ENCODE measurements around the gene POU2F2.
"Not testable (repeated sequence)": the region's sequence is repeated elsewhere in the genome, so short reads cannot be mapped to it uniquely, and the experiment has no call there.

The POU2F2 gene

DNA sequence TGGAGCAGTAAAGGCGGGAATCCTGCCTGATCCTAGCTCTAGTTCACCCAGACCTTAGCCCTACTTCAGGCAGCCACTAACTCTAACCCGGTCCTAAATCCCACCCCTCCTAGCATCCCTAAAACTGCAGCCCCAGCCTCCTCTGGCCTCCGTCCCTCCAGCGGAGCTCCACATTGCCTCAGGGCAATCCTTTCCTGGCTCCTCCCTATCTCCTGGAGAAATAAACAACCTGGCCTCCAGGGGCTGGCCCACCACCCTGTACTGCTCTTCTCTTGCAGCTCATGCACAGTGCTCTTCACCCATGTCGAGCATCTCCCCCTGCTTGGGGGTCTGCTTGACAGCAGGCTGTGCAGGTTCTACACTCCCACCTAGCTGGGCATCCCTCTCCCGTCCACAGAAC lies 6.7 kb downstream of the POU2F2 start:
- DNase-seq (ENCODE audit: low read depth) = no peak

DNA sequence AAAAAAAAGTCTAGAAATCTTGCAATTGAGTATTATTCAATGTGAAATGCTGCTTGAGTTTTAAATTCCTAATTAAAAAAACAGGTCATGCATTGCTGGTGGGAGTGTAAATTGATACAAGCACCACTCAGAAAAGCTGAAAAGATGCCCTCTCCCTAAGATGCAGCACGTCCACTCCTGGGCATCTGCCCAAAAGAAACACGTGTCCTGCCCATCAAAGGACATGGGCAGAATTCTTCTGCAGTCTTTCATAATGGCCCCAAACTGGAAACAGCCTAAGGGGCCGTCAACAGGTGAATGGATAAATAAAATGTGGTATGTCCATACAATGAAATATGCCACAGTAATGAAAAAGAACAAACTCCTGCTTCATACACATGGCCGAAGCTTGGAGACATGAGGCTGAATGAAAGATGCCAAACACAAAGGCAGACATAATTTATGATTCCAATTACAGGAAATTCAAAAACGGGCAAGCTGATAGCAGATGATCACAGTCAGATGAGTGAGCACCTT lies 7.8 kb downstream of the POU2F2 start:
- no peak for DNase-seq (ENCODE audit: low read depth)

DNA sequence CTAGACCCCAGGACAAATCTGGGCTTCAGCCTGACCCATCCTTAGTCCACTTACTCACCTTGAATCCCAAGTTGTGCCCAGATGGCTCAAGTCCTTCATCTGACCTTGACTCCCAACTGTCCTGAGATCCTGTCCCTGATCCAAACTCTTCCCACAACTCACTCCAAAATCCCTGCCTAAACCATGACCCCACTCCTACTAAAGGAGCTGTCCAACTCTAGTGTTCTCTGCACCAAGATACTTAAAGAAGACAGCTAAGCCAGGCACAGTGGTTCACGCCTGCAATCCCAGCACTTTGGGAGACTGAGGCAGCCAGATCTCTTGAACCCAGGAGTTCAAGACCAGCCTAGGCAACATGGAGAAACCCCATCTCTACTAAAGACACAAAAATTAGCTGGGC lies 8.5 kb downstream of the POU2F2 start:
- DNase-seq (ENCODE audit: low read depth) = no peak

DNA sequence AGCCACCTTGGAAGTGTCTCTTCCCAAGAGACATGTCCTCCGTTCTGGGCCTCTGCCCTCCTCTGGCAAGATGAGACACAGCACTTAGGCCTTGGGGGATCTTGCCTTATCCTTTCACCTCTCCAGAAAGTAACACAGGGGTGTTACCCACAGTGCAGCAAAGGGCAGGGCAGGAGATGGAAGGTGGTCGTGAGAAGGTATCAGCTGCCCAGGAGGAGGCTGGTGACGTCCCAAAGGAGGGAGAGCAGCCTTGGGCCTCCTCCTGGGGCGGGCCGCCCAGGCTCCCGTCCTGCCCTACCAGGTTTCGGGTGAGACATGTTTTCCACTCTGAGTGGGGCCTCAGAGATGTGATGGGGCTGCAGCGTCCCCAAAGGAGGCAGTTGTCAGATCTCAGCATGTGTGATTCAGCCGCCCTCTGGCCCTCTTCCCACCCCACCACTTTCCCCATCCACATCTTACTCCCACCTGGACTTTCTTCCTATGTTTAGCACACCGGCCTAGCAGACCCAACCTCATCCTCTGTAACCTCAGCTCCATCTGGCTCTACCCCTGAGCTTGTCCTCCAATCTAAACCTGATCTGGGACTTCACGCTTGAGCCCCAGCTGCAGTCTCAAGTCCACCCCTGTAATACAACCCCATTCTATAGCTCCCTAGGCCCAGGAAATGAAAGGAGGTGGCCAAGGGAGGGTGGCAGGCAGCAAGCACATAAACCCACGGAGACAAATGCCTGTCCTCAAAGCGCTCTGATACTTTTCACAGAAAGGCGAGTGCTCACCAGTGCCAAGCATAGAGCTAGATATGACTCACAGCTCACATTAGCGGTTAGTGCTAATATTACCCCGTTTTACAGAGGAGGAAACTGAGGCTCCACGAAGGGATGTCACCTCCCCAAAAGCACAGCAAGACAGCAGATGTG lies 9.3 kb downstream of the POU2F2 start:
- no peak for DNase-seq (ENCODE audit: low read depth)

DNA sequence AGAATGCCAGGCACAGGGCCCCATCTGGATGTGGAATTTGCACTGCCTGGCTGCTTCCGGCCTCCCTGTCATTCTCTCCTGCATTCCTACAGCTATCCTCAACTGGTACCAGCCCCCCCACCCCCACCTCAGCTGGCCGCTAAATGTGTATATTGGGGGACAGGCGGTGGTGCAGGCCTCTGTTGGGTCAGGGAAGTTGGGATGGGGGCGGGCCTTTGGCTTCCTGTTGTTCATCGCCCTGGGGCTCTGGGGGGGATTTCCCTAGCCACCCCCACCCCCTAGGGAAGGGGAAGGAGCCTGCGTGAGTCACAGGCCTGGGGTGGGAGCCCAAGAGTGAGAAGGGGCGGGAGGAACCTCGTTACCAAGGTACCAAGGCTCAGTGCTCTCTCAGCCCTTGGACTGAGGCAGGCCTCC lies 10.6 kb downstream of the POU2F2 start:
- peak; percentile 51 for DNase-seq (ENCODE audit: low read depth)

DNA sequence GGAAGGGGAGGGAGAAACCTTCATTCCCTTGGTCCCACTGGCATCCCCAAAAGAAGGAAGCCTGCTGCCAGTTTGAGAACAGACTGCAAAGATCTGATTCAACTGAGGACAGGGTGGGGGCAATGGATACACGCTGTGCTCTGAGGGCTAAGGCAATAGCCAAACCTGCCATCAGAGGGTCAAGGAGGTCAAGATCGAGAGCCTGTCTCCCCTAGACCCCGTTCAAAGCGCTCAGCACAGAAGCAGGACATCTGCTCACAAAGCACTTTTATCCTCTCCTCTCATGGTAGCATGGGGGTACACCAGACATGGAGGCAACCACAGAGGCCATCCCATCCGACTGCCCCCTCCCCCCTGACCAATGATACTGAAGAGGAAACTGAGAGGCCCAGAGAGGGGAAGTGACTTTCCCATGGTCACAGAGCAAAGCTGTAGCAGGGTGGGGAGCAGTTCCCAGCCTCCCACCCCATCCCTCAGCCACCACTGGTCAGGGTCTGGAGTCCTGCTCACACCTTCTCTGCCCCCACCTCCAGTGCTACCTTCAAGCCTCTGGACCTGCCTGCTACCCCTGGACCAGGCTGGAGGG lies 11.1 kb downstream of the POU2F2 start:
- no peak for DNase-seq (ENCODE audit: low read depth)

DNA sequence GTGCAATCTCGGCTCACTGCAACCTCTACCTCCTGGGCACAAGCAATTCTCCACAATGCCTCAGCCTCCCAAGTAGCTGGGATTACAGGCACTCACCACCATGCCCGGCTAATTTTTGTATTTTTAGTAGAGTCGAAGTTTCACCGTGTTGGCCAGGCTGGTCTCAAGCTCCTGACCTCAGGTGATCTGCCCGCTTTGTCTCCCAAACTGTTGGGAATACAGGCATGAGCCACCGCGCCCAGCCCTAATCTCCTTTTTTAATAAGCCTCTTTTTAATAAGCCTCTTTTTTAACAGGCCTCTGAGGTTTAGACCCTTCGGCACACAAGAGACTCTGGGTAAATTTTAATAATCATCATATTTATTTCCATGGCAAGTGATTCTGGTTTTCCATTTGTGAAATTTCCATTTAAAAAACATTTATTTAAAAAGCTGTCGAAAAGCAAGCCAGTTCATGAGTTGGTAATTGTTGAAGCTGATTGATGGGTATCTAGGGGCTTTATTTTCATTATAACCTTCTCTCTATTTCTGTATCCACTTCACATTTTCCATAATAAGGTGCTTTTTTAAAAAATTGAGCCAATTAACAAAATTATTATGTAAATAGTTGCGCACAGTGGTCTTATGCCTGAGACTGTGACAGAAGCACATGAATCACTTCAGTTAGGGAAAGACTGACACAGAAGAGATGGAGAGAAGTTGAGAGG lies 11.8 kb downstream of the POU2F2 start:
- no peak for DNase-seq (ENCODE audit: low read depth)

DNA sequence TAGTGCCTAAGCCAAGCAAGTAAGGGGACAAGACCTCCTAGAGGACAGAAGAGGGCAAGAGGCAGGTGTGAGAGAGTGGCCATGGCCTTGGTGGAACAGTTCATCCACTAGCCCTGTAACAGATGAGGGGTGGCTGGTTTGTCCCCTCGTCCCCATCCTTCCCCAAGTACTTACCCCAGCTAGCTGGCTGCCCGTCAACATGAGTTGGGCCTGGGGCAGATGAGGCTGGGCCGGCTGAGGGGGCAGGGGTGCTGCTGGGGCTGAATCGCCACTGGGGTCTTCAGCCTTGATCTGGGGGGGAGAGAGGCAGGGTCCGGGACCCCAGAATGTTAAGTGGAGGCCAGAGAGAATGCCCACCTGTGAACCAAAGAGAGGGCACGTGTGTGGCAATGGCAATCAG lies 15.2 kb downstream of the POU2F2 start:
- DNase-seq (ENCODE audit: low read depth) = no peak

DNA sequence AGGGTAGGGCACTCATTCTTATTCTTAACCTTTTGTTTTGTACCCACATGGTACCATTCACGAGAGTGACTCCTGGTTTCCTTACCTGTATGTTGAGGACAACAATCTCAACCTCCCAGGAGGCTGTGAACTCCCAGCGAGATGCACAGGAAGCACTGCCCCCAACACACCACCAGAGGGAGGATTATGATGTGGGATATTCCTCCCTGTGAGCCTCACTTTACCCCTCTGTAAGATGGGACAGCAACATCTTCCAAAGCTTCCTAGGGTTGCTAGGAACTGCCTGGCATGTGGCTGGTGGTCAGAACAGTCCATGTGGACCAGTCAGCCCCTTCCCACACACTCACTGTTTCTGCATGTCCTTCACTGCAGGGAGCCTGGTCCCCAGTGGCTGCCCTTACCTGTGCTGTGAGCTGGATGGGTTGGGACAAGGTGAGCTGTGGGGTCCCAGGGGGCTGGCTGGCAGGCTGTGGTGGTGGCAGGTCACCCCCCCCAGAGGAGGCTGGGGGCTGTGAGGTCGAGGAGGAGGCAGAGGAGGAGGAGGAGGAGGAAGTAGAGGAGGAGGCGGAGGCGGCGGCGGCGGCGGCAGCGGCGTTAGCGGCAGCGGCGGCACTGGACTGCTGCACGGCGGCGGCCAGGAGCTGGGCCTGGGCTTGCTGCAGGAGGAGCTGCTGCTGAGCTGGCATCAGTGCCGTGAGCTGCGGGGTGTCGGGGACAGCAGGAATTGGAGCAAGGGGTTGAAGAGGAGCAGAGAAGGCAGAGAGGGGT lies 15.8 kb downstream of the POU2F2 start:
- no peak for DNase-seq (ENCODE audit: low read depth)

DNA sequence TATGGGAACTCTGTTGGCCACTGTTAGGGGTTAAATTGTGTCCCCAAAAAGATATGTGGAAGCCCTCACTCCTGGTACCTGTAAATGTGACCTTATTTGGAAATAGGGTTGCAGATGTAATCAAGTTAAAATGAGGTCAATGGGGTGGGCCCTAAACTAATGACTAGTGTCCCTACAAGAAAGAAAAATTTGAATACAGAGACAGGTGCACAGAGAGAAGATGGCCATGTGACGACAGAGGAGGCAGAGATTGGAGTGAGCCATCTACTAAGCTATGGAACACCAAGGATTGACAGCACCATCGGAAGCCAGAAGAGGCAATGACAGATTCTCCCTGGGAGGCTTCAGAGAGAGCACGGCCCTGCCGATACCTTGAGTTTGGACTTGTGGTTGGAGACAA lies 16.5 kb downstream of the POU2F2 start:
- DNase-seq (ENCODE audit: low read depth) = no peak

DNA sequence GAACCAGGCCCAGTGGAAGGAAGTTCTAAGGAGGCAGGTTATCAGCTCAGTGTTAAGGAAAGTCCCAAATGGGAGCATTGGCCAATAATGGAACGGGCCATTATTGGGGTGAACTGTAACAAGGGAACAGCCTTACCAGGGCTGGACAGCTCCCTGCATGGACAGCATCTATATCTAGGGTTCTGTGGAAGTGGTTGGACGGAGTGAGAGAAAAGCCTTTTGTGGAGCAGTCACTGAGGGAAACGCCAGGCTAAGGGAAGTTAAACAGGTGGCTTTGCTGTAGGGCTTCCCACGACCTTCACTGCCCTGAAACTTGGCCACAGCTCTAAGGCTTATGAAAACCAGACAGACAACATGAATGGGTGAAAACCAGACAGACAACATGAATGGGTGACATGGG lies 17.0 kb downstream of the POU2F2 start:
- DNase-seq (ENCODE audit: low read depth) = no peak

DNA sequence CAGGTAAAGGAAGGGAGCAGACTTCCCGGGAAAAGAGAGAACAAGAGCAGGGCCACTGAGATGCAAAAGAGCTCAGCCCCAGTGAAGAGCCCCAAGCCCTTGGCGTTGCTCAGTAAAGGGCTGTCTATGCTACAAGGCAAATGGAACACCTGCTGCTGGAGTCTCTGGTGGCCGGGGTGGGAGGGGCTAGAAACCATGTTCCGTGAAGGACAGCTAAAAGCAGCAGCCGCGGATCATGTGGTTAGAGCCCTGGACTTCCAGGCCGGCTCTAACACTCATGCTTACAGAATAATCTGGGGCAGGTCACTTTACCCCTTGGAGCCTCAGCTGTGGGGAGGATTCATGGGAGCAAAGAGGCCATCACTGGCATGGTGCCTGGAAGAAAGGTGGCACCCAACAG lies 17.8 kb downstream of the POU2F2 start:
- no peak for DNase-seq (ENCODE audit: low read depth)

DNA sequence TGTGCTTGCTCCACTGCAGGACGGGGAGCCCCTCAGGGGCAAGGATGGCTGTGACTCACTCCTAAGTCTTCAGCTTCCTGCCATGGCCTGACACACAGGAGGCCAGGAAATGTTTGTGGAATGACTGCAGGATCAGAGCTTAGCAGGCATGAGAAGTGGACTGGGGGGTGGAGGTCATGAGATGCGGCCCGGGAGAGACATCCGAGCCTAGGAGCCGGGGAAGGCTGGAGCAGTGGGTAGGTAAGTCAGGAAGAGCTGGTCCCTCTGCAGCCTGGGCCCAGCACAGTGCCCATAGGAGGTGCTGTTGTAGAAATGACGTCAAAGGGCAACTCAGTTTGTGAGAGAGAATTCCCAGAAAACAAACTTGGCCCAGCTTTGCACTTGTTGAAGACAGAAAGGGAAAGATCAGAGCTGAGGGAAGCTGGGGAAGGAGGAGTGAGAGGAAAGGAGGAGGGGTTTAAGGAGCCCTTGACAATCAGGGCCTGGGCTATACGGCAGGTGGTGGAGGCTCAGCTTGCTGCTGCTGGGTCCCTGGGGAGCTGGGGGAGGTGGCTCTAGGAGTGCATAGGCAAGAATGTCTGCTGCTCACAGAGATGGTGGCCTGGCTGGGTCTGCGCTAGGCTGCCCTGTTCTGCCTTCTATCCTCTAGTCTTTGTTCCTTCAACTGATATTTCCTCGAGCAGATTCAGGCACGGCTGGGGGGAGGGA lies 18.5 kb downstream of the POU2F2 start:
- no peak for DNase-seq (ENCODE audit: low read depth)

DNA sequence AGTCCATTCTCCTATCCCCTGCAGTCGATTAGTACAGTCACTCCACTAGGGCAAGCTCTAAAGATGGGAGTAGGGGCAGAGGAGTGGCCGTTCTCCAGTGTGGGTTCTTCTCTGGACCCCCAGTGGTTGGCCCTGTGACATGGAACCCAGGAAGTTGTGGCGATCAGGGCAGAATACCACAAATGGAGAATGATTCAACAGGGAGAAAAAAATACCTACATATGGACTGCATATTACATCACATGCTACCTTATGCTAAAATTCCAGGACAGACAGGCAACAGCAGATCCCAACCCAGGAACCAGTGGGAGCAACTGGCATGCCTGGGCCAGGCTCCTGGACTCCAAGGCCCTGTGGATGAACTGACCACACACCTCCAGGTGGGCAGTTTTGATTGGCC lies 20.4 kb downstream of the POU2F2 start:
- no peak for DNase-seq (ENCODE audit: low read depth)

DNA sequence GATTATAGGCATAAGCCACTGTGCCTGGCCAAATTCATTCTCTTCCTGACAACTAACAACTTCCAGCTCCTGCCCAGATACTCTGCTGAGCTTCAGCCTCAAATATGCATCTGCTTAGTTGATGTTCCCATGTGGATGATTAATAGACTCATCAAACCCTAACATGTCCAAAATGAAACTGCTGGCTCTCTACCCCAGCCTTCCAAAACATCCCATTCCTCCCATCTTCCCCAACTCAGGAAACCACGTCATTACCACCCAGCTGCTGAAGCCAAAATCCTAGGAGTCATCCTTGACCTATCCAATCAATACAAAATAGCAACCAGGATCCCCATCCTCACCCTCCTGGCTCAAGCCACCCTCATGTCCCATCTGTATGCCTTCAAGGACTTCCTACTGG lies 20.9 kb downstream of the POU2F2 start:
- no peak for DNase-seq (ENCODE audit: low read depth)

DNA sequence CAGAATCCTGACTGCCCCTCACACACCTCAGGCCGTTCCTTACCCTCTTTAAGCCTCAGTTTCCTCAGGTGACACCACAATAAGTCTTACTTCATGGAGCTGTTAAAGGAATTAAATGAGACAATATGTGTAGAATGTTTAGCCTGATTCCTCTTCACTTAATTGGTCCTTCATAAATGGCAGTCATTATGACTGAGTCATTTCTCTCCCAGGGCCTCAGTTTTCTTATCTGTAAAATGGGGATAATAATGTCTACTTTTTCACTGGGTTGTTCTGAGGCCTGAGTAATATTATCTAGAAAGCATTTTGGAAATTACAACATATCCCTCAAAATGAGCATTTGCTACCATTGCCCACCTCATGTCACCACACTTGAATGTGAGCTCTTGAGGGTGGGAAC lies 21.6 kb downstream of the POU2F2 start:
- DNase-seq (ENCODE audit: low read depth) = no peak

DNA sequence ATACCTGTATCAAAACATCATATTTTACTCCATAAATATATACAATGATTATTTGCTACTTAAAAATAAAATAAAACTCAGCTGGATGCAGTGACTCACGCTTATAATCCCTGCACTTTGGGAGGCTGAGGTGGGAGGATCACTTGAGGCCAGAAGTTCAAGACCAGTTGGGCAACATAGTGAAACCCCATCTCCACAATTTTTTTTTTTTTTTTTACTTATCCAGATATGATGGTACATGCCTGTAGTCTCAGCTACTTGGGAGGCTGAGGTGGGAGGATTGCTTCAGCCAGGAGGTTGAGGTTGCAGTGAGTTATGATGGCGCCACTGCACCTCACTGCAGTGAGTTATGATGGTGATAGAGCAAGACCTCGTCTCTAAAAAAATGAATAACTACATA lies 22.4 kb downstream of the POU2F2 start:
- no peak for DNase-seq (ENCODE audit: low read depth)

DNA sequence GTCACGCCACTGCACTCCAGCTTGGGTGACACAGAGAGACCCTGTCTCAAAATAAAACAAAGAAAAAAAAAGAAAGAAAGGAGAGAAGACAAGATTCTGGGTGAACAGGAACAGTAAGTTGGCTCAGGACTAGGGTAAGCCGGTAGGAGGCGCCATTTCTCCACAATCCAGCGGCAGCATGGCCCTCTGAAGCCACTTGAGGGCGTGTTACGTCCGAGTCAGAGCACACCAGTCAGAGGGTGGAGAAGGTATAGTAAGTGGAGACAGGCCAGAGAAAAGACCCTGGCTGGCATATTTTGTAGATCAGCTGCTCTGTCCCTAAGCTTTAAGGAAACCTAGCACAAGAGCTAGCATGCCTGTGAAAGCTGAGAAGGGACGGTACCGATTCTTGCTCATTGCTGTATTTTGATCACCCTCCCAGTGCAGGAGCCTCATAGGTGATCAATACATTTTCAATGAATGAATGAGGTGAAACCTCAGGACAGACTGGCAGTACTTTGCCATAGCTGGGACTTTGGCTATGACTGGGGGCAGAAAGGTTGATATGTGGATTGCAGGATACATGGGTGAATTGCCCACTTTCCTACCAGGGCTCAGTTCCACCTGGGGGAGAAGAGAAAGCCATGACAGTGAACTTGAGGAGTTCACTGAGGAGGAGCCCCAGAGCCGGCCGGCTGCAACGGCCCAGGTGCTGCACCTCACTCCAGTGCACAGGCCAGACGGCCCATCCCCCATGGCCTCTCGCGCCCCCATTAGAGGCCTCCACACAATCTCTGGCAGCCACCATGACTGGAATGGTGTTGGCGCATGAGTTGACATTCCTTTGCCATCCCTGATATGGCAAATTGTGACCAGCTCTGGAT lies 23.5 kb downstream of the POU2F2 start:
- DNase-seq (ENCODE audit: low read depth) = peak; percentile 72

DNA sequence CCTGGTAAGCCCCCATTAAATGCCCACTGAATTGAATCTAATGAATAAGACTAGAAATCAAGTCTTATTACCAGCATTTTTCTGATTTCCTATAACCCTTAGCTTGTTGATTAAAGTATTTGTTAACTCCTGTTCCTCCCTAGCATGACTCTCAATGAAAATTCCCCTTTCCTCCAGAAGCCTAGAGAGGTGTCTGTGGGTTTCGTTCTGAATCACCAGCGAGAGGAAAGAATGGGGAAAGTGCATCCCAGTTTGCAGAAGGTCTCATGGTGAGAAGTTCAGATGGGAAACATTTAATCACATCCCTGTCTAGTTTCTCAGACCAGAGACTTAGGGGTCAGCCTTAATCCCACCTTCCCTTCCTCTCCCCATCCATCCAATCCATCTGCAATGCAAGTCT lies 26.9 kb downstream of the POU2F2 start:
- DNase-seq (ENCODE audit: low read depth) = no peak

DNA sequence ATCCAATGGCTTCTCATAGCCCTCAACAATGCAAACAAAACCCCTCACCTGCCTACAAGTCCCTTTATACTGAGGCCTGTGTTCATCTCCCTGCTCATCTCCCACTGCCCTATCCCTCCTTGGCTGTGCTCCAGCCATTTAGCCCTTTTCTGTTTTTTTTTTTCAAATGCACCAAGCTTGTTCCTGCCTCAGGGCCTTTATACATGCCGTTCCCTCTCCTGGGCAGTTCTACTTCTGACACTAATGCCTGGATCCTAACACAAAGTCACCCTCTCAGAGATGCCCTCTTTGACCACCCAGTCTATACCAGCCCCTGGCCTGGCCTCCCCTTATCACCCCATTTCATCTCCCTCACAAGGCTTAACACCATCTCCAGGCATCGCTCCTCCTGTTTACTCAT lies 29.4 kb downstream of the POU2F2 start:
- no peak for DNase-seq (ENCODE audit: low read depth)

DNA sequence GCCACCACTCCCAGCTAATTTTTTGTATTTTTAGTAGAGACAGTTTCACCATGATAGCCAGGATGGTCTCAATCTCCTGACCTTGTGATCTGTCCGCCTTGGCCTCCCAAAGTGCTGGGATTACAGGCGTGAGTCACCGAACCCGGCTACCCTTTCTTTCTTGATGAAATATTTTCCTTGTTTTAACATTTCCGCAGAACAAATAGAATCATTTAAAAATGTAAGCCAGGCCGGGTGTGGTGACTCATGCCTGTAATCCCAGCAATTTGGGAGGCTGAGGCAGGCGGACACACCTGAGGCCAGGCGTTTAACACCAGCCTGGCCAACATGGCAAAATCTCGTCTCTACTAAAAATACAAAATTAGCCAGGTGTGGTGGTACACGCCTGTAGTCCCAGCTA lies 32.0 kb downstream of the POU2F2 start:
- not testable (repeated sequence) for DNase-seq (ENCODE audit: low read depth)

Measured in stimulated activated CD8-positive, alpha-beta memory T cell treated with anti-CD3 and anti-CD28 coated beads, Interleukin-15, amount 100 ng/mL, for 24 hours (primary cell).